Midbrain (tissue), 1 donor: ENCODE results near the gene AATK.
A peak's percentile ranks its signal among the peaks of the same experiment; 100 is the strongest.

Experiments
- DNase-seq: peaks from one replicate; lab custom pipeline; 2025; lab: John Stamatoyannopoulos, UW

AATK gene

GRCh38 chr17:81144423-81144781 lies 21.6 kb downstream of the AATK start:
- DNase-seq: no peak

GRCh38 chr17:81143717-81144422 lies 22.2 kb downstream of the AATK start:
- DNase-seq: no peak

- no peak for DNase-seq
These were observed 22.9 kb downstream of the AATK start for GRCh38 chr17:81143200-81143527.

- peak; percentile 86 for DNase-seq
These were observed 23.5 kb downstream of the AATK start for GRCh38 chr17:81142301-81143199.

- no peak for DNase-seq
These were observed 25.3 kb downstream of the AATK start for GRCh38 chr17:81140695-81141094.

- DNase-seq: no peak
These were observed 26.0 kb downstream of the AATK start for GRCh38 chr17:81140018-81140417.

- DNase-seq: no peak
These were observed 26.6 kb downstream of the AATK start for GRCh38 chr17:81139428-81139827.

GRCh38 chr17:81138500-81138899 lies 27.5 kb downstream of the AATK start:
- DNase-seq: no peak

- DNase-seq: no peak
These were observed 27.9 kb downstream of the AATK start for GRCh38 chr17:81138083-81138482.

GRCh38 chr17:81137248-81137647 lies 28.8 kb downstream of the AATK start:
- no peak for DNase-seq

- no peak for DNase-seq
These were observed 29.7 kb downstream of the AATK start for GRCh38 chr17:81136366-81136765.

GRCh38 chr17:81135505-81136278 lies 30.3 kb downstream of the AATK start:
- DNase-seq: peak; percentile 40

- no peak for DNase-seq
These were observed 31.8 kb downstream of the AATK start for GRCh38 chr17:81134064-81134781.

GRCh38 chr17:81132770-81133723 lies 33.0 kb downstream of the AATK start:
- DNase-seq: no peak

- no peak for DNase-seq
These were observed 33.9 kb downstream of the AATK start for GRCh38 chr17:81132197-81132540.

GRCh38 chr17:81131486-81132196 lies 34.4 kb downstream of the AATK start:
- no peak for DNase-seq

GRCh38 chr17:81130385-81131361 lies 35.3 kb downstream of the AATK start:
- peak; percentile 81 for DNase-seq

GRCh38 chr17:81129711-81130367 lies 36.2 kb downstream of the AATK start:
- DNase-seq: no peak

GRCh38 chr17:81129289-81129688 lies 36.7 kb downstream of the AATK start:
- DNase-seq: peak; percentile 63
